WERI-Rb-1 (cell line): ENCODE results near the gene MYLK2.

Source experiments
- DNase-seq: peaks from one replicate; pipeline ENCODE4 v3.0.0-alpha.2; 2020
- H3K27ac ChIP-seq: fragments of 250-450 bp; sonication (Bioruptor Pico); 2 replicates; pipeline ENCODE4 v1.5.1; 2020; ENCODE audit warnings: mild to moderate bottlenecking, moderate library complexity
- H3K27me3 ChIP-seq: fragments of 250-450 bp; sonication (Bioruptor Pico); 2 replicates; pipeline ENCODE4 v1.5.1; 2021; ENCODE audit warnings: mild to moderate bottlenecking, low read depth, moderate library complexity; ENCODE audit not compliant: insufficient read depth, severe bottlenecking
- H3K36me3 ChIP-seq: fragments of 250-450 bp; sonication (Bioruptor Pico); 2 replicates; pipeline ENCODE4 v1.5.1; 2020; ENCODE audit warnings: mild to moderate bottlenecking, moderate library complexity
- H3K4me3 ChIP-seq: 2 replicates; pipeline ENCODE4 v1.5.1; 2011; ENCODE audit warnings: low read depth, mild to moderate bottlenecking, control low read depth, low read length
- H3K9me3 ChIP-seq: fragments of 250-450 bp; sonication (Bioruptor Pico); 2 replicates; pipeline ENCODE4 v1.5.1; 2021; ENCODE audit warnings: mild to moderate bottlenecking, moderate library complexity; ENCODE audit not compliant: severe bottlenecking
- TF ChIP-seq, protein P1 (sequence below): IDR thresholded peaks from 2 replicates; pipeline ENCODE4 v1.5.1; 2011; ENCODE audit warnings: low read depth, mild to moderate bottlenecking, control low read depth, inconsistent platforms, low read length

Gene MYLK2

DNA sequence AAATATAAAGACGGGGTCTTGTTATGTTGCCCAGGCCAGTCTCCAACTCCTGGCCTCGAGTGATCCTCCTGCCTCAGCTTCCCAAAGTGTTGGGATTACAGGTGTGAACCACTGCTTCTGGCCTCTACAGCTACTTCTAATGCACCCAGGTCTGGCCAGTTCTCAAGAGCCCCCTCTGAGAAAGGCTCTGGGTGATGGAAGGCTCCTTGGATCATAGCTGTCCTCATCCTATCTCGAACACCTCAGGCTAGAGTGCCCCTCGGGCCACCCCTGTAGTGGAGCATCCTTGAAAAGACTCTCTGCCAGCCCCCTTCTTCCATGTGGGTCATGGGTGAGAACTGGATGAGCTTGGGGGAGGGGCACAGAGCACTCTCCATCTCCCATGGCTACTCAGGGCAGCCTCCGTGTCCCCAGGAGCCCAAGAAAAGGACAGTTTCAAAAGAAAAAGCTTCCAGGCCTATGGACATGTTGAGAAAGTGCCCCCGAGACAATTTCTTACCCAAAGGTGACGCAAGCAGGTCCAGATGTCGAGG lies 714 bp upstream of the MYLK2 start:
- Histone ChIP-seq H3K27me3 (no peaks in the 10 kb centered on the region), H3K36me3 (no peaks in the 10 kb centered on the region), H3K9me3 (no peaks in the 10 kb centered on the region), H3K4me3 (no peak overlapping the region), H3K27ac (no peak overlapping the region)
- TF ChIP-seq, protein P1, sequence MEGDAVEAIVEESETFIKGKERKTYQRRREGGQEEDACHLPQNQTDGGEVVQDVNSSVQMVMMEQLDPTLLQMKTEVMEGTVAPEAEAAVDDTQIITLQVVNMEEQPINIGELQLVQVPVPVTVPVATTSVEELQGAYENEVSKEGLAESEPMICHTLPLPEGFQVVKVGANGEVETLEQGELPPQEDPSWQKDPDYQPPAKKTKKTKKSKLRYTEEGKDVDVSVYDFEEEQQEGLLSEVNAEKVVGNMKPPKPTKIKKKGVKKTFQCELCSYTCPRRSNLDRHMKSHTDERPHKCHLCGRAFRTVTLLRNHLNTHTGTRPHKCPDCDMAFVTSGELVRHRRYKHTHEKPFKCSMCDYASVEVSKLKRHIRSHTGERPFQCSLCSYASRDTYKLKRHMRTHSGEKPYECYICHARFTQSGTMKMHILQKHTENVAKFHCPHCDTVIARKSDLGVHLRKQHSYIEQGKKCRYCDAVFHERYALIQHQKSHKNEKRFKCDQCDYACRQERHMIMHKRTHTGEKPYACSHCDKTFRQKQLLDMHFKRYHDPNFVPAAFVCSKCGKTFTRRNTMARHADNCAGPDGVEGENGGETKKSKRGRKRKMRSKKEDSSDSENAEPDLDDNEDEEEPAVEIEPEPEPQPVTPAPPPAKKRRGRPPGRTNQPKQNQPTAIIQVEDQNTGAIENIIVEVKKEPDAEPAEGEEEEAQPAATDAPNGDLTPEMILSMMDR = no peak
- no peak for DNase-seq

DNA sequence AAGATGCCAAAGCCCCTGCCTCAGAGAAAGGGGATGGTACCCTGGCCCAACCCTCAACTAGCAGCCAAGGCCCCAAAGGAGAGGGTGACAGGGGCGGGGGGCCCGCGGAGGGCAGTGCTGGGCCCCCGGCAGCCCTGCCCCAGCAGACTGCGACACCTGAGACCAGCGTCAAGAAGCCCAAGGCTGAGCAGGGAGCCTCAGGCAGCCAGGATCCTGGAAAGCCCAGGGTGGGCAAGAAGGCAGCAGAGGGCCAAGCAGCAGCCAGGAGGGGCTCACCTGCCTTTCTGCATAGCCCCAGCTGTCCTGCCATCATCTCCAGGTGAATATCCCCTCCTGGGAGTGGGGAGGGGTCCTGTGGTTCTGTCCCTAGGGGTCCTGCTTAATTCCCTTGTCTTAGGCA lies 1.1 kb downstream of the MYLK2 start:
- H3K27me3 ChIP-seq = no peaks in the 10 kb centered on the region
- H3K36me3 ChIP-seq = no peaks in the 10 kb centered on the region
- H3K4me3 ChIP-seq = no peak overlapping the region
- TF ChIP-seq, protein P1 = no peak
- no peak overlapping the region for H3K27ac ChIP-seq
- no peak for DNase-seq
- no peaks in the 10 kb centered on the region for H3K9me3 ChIP-seq

DNA sequence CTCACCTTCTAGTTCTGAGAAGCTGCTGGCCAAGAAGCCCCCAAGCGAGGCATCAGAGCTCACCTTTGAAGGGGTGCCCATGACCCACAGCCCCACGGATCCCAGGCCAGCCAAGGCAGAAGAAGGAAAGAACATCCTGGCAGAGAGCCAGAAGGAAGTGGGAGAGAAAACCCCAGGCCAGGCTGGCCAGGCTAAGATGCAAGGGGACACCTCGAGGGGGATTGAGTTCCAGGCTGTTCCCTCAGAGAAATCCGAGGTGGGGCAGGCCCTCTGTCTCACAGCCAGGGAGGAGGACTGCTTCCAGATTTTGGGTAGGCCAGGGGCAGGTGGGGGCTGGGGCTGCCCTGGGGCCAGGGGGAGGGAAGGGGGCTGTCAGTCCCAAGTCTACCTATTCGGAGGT lies 2.3 kb downstream of the MYLK2 start:
- Histone ChIP-seq H3K27ac (no peak overlapping the region), H3K9me3 (no peaks in the 10 kb centered on the region), H3K4me3 (no peak overlapping the region), H3K36me3 (no peaks in the 10 kb centered on the region), H3K27me3 (no peaks in the 10 kb centered on the region)
- DNase-seq = no peak
- TF ChIP-seq, protein P1 = no peak

DNA sequence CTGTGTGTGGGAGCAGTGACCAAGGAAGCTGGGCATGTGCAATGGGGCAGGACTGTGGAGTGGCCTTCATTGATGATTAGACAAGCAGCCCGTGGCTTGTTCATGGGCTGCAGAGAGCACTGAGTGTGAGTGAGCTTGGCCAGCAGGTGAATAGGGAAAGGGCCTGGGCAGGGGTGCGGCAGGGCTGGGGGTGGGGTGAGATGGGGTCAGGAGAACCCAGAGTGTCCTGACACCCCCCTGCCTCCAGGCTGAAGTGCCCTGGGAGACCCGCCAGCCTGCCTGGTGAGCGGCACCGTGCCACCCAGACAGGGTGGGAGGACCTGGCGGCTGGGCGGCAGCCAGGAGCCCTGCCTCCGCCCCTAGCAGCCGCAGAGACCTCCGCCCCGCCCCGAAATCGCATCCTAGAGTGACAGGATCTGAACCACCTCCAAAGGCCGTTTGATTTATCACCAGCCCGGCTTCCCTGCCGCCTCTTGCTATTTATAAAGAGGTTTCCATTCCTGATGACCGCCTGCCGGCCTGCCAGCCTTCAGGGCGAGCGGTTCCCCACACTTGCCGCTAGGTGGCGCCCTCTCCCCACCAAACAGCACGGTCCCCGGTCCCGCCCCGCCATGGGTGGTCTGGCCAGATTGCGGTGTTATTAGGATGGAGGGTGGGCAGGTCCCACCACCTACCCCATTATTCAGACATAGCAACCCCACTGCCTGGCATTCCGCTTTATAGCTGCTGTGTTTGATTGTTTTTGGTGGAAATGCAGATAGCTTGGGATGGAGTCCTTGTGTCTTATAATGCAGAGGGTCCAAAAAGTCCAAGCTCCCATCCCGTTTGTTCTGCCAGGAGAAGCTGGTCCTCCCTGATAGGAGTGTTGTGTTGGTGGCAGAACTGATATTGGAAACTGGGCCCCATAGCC lies 3.5 kb downstream of the MYLK2 start:
- no peak overlapping the region for H3K27ac ChIP-seq
- H3K36me3 ChIP-seq = no peaks in the 10 kb centered on the region
- no peaks in the 10 kb centered on the region for H3K9me3 ChIP-seq
- H3K27me3 ChIP-seq = no peaks in the 10 kb centered on the region
- H3K4me3 ChIP-seq = no peak overlapping the region
- TF ChIP-seq, protein P1 = peak; percentile 89
- peak; percentile 73 for DNase-seq

DNA sequence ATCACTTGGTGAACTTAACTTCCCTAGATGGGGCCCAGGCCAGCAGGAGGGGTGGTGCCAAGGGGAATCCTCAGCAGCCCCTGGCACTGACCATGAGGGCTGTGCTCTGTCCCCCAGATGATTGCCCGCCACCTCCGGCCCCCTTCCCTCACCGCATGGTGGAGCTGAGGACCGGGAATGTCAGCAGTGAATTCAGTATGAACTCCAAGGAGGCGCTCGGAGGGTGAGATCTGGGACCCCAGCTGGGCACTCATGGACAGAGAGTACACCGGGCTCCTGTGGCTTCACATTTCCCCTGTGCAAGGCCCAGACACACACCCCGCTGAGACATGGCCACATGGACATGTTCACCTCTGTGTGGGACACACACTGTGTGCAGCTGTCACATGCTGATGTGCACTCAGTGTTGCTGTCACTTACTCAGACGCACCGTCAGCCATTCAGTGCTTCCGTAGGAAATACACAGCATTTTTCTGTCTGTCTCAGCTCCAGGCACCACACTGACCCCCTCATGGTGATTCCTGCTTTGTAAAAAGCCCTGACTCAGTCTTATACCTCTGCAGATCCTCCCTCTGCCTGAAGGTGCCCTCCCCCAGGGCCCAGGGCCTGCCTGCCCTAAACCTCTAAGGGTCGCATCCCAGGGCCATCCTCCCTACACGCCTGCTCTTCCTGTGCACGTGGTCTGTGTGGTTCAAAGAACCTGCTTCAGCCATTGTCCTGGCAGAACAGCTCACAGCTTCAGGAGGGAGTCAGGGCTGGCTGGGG lies 4.4 kb downstream of the MYLK2 start:
- Histone ChIP-seq H3K9me3 (no peaks in the 10 kb centered on the region), H3K27ac (no peak overlapping the region), H3K4me3 (no peak overlapping the region), H3K27me3 (no peaks in the 10 kb centered on the region), H3K36me3 (no peaks in the 10 kb centered on the region)
- DNase-seq = no peak
- TF ChIP-seq, protein P1 = no peak
